H9 (cell line): ENCODE measurements around the gene MYOCD. TPM values are rescaled to one million over a fixed set of nuclear protein-coding genes. Genes with fewer than 3 reads are reported as not detected.

Source experiments
- DNase-seq: peaks from one replicate; pipeline ENCODE4 v3.0.0-alpha.2; 2017
- H2AFZ ChIP-seq: one replicate; pipeline ENCODE4 v1.6.1; 2013; ENCODE audit warnings: mild to moderate bottlenecking, low read length, control low read depth, moderate library complexity
- H2AK5ac ChIP-seq: 2 replicates; pipeline ENCODE4 v1.6.1; 2013; ENCODE audit warnings: low read length, control low read depth, mixed read lengths; ENCODE audit not compliant: insufficient read length
- H2BK120ac ChIP-seq: one replicate; pipeline ENCODE4 v1.6.1; 2013; ENCODE audit warnings: low read depth, mild to moderate bottlenecking, low read length, control low read depth, inconsistent platforms; ENCODE audit not compliant: poor library complexity, severe bottlenecking
- H2BK12ac ChIP-seq: 2 replicates; pipeline ENCODE4 v1.6.1; 2013; ENCODE audit warnings: low read length, control low read depth, mixed read lengths, low read depth; ENCODE audit not compliant: insufficient read length
- H2BK15ac ChIP-seq: 2 replicates; pipeline ENCODE4 v1.6.1; 2013; ENCODE audit warnings: low read depth, low read length, control low read depth
- H2BK20ac ChIP-seq: one replicate; pipeline ENCODE4 v1.6.1; 2013; ENCODE audit warnings: low read depth, mild to moderate bottlenecking, low read length, control low read depth, inconsistent platforms; ENCODE audit not compliant: poor library complexity, severe bottlenecking
- H2BK5ac ChIP-seq: 2 replicates; pipeline ENCODE4 v1.6.1; 2013; ENCODE audit warnings: low read length, control low read depth, mixed read lengths; ENCODE audit not compliant: insufficient read length
- H3K14ac ChIP-seq: 2 replicates; pipeline ENCODE4 v1.6.1; 2013; ENCODE audit warnings: low read length, control low read depth; ENCODE audit not compliant: insufficient read depth
- H3K18ac ChIP-seq: 2 replicates; pipeline ENCODE4 v1.6.1; 2013; ENCODE audit warnings: low read depth, mild to moderate bottlenecking, mixed read lengths, low read length, control low read depth; ENCODE audit not compliant: insufficient read length
- H3K23ac ChIP-seq: 2 replicates; pipeline ENCODE4 v1.6.1; 2013; ENCODE audit warnings: low read length, control low read depth, mixed read lengths, low read depth; ENCODE audit not compliant: insufficient read length
- H3K23me2 ChIP-seq: 2 replicates; pipeline ENCODE4 v1.6.1; 2013; ENCODE audit warnings: low read depth, mild to moderate bottlenecking, mixed read lengths, low read length, control low read depth; ENCODE audit not compliant: insufficient read length, poor library complexity, severe bottlenecking
- H3K27ac ChIP-seq: 2 replicates; pipeline ENCODE4 v1.5.1; 2013; ENCODE audit warnings: low read length, control low read depth, mixed read lengths, low read depth; ENCODE audit not compliant: insufficient read length
- H3K27me3 ChIP-seq: 2 replicates; pipeline ENCODE4 v1.6.1; 2013; ENCODE audit warnings: low read length, control low read depth, inconsistent platforms; ENCODE audit not compliant: insufficient read depth
- H3K4ac ChIP-seq: 2 replicates; pipeline ENCODE4 v1.6.1; 2013; ENCODE audit warnings: low read depth, mild to moderate bottlenecking, control low read depth, inconsistent platforms, low read length, moderate library complexity
- H3K4me1 ChIP-seq: 2 replicates; pipeline ENCODE4 v1.6.1; 2013; ENCODE audit warnings: low read length, control low read depth, inconsistent platforms; ENCODE audit not compliant: insufficient read depth
- H3K4me2 ChIP-seq: 2 replicates; pipeline ENCODE4 v1.6.1; 2013; ENCODE audit warnings: low read length, control low read depth, mixed read lengths; ENCODE audit not compliant: insufficient read length, insufficient read depth
- H3K56ac ChIP-seq: 2 replicates; pipeline ENCODE4 v1.6.1; 2013; ENCODE audit warnings: low read depth, mild to moderate bottlenecking, mixed read lengths, low read length, control low read depth; ENCODE audit not compliant: insufficient read length
- H3K79me1 ChIP-seq: 2 replicates; pipeline ENCODE4 v1.6.1; 2013; ENCODE audit warnings: low read depth, mild to moderate bottlenecking, moderate library complexity, low read length, control low read depth, inconsistent platforms; ENCODE audit not compliant: insufficient read depth, poor library complexity, severe bottlenecking
- H3K79me2 ChIP-seq: 2 replicates; pipeline ENCODE4 v1.6.1; 2013; ENCODE audit warnings: low read length, control low read depth, inconsistent platforms; ENCODE audit not compliant: insufficient read depth
- H3K9ac ChIP-seq: 2 replicates; pipeline ENCODE4 v1.6.1; 2013; ENCODE audit warnings: low read length, control low read depth, mixed read lengths; ENCODE audit not compliant: insufficient read length; ENCODE audit errors: extremely low read depth
- H3K9me3 ChIP-seq: one replicate; pipeline ENCODE4 v1.6.1; 2013; ENCODE audit warnings: low read depth, low read length, inconsistent platforms; ENCODE audit not compliant: control insufficient read depth
- H3T11ph ChIP-seq: one replicate; pipeline ENCODE4 v1.6.1; 2013; ENCODE audit warnings: mild to moderate bottlenecking, low read length, control low read depth, inconsistent platforms
- H4K20me1 ChIP-seq: one replicate; pipeline ENCODE4 v1.6.1; 2013; ENCODE audit not compliant: control insufficient read depth, insufficient read length, insufficient read depth
- H4K5ac ChIP-seq: 2 replicates; pipeline ENCODE4 v1.6.1; 2013; ENCODE audit warnings: low read depth, mild to moderate bottlenecking, mixed read lengths, low read length, control low read depth; ENCODE audit not compliant: insufficient read length
- H4K8ac ChIP-seq: replicated peaks from 2 replicates; pipeline ENCODE4 v1.6.1; 2013; ENCODE audit warnings: low read length, control low read depth, mixed read lengths, low read depth; ENCODE audit not compliant: insufficient read length
- H4K91ac ChIP-seq: 2 replicates; pipeline ENCODE4 v1.6.1; 2013; ENCODE audit warnings: low read depth, mild to moderate bottlenecking, moderate library complexity, mixed read lengths, low read length, control low read depth; ENCODE audit not compliant: insufficient read length
- H3K27ac Mint-ChIP-seq, 3 experiments: 2 replicates in 2 of 3; 3 replicates in 1 of 3; pipeline ENCODE4 v1.8.0; 2020 to 2021; ENCODE audit warnings: mixed read lengths in 3 of 3, mild to moderate bottlenecking in 1 of 3, moderate library complexity in 1 of 3
- H3K27me3 Mint-ChIP-seq: 2 replicates; pipeline ENCODE4 v1.8.0; 2021; ENCODE audit warnings: low read depth, mild to moderate bottlenecking, moderate library complexity, mixed read lengths
- H3K36me3 Mint-ChIP-seq, 3 experiments: 2 replicates in 2 of 3; 3 replicates in 1 of 3; pipeline ENCODE4 v1.8.0; 2020 to 2021; ENCODE audit warnings: low read depth in 3 of 3, mixed read lengths in 3 of 3; ENCODE audit not compliant: insufficient read depth in 1 of 3
- H3K4me1 Mint-ChIP-seq, 2 experiments: 2 replicates each; pipeline ENCODE4 v1.8.0; 2020; ENCODE audit warnings: mixed read lengths in 2 of 2
- H3K4me3 Mint-ChIP-seq, 2 experiments: 2 replicates in 1 of 2; 3 replicates in 1 of 2; pipeline ENCODE4 v1.8.0; 2020 to 2021; ENCODE audit warnings: mild to moderate bottlenecking in 2 of 2, mixed read lengths in 2 of 2, moderate library complexity in 1 of 2
- H3K9me3 Mint-ChIP-seq, 2 experiments: 2 replicates in 1 of 2; 3 replicates in 1 of 2; pipeline ENCODE4 v1.8.0; 2020; ENCODE audit warnings: mild to moderate bottlenecking in 2 of 2, mixed read lengths in 2 of 2, moderate library complexity in 1 of 2
- CTCF ChIP-seq: fragments of 200-600 bp; sonication (generic); conservative IDR thresholded peaks from 3 replicates; pipeline ENCODE4 v1.8.0; 2021; ENCODE audit warnings: antibody characterized with exemption, mild to moderate bottlenecking
- total RNA-seq: library from RNA; stranded (reverse); gene quantifications from 2 replicates; pipeline ENCODE4 v1.2.1, GENCODE V29; 2021

Gene MYOCD
- total RNA-seq, 1 experiment from 2014 or later: 0.17 TPM

DNA sequence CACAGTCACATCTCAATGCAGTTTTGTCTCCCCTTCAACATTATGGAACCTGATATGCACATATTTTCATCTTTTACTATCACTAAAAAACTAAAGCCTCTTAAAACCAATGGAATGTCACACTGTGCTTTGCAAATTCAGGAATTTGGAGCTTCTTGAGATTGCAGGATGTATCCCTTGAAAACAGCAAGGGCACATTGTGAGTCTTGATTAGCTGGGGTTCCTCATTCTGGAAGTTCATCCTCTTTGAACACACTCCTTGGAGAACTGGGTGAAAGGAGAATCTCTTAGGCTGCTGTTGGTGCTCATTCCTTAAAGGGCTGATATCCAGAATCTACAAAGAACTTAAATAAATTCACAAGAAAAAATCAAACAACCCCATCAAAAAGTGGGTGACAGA, 21.1 kb upstream of the MYOCD start:
- Histone ChIP-seq H2BK120ac (no peak overlapping the region), H3K79me2 (no peaks in the 10 kb centered on the region), H3K9ac (no peak overlapping the region), H4K8ac (no peak overlapping the region), H3K56ac (no peak overlapping the region), H3K18ac (no peak overlapping the region), H3K27me3 (no peaks in the 10 kb centered on the region), H3K27ac (peak overlapping the region; percentile 79), H2BK5ac (no peak overlapping the region), H2BK12ac (no peak overlapping the region), H4K20me1 (no peaks in the 10 kb centered on the region), H3K4ac (no peak overlapping the region), H2BK20ac (no peak overlapping the region), H3K4me2 (no peak overlapping the region), H2AK5ac (no peak overlapping the region), H3T11ph (no peak overlapping the region), H4K91ac (no peak overlapping the region), H3K23me2 (no peaks in the 10 kb centered on the region), H2AFZ (no peak overlapping the region), H4K5ac (no peak overlapping the region), H3K4me1 (peaks cover 3% of the 10 kb centered on the region; the same call in 1 of the 2 replicates), H3K23ac (no peak overlapping the region), H3K9me3 (no peaks in the 10 kb centered on the region), H3K79me1 (no peaks in the 10 kb centered on the region), H3K14ac (no peak overlapping the region), H2BK15ac (no peak overlapping the region)
- no peak for DNase-seq
- Mint-ChIP-seq H3K36me3 (peaks cover 0 to 5% (median 4%) of the 10 kb centered on the region in 3 experiments; a peak in 4 of 7 replicates), H3K4me1 (peaks cover 10 to 11% of the 10 kb centered on the region in 2 experiments), H3K27ac (peak overlapping the region; percentile 30 to 96 (median 86); a peak in 6 of 7 replicates), H3K4me3 (no peak overlapping the region), H3K9me3 (peaks cover 7 to 8% of the 10 kb centered on the region in 2 experiments; a peak in 4 of 5 replicates), H3K27me3 (no peaks in the 10 kb centered on the region; the same call in 1 of the 2 replicates)
- no peak for TF ChIP-seq CTCF
